Fibroblast of skin of scalp (primary cell): ENCODE data around the gene FAIM2.
A peak's percentile ranks its signal among the peaks of the same experiment; 100 is the strongest.

Experiments used
- DNase-seq: peaks from one replicate; pipeline ENCODE4 v3.0.0-alpha.2; 2013

The FAIM2 gene

DNA sequence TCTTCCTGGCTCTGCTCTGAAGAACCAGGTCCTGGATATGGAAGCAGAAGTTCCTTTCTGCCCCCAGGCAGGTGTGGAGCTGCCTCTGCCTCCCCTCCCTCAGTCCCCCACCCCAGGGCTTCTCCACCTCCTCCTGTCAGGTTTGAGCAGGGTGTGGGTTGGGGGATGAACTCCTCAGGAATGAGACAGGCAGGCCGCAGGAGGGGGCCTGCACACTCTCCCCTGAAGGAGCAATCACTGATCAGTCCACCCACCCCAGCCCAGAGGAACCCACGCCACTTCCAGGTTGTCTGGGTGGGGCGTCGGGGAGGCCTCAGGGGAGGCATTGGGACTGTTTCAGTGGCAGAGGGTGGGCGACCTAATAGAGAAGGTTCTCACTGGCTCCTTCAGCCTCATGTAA is 26.6 kb downstream of the FAIM2 start:
- DNase-seq = no peak

DNA sequence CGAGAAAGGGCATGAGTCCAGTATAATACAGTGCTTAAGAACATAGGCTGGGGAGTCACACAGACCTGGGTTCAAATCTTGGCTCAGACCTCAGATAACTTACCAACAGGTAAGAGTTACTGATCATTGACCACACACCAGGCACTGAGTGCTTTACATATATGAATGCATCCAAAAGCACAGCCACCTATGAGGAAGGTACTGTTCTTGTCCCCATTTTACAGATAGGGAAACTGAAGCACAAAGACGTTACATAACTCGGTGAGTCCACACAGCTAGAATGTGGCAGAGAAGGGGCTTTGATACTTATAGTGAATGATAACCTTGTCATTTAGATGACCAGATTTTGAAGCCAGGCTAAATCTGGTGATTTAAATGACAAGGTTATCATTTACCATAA is 27.6 kb downstream of the FAIM2 start:
- no peak for DNase-seq

DNA sequence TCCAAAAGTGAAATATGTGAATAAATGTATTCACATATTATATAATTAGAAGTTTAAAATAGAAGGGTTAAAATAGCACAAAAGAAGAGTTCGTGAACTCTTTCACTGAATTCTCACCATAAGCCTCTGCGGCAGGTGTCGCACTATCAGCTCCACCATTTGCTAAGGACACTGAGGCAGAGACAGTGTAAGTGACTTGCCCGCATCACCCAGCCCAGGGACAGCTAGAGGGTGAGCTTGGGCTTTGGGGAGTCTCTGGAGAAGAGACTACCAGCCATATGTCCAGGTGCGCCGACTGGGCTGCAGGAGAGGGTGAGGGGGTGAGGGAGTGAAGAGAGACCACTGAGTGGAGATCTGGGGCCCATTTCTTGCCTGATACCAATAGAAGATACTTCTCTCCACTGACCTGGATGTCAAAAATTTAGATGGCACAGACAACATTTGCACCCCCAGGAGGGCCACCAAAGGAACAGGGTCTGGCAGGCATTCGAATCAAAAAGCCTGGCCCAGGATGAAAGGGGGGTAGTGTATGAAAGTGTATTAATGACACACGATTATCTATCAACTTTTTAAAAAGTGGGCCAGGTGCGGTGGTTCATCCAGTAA is 28.5 kb downstream of the FAIM2 start:
- no peak for DNase-seq

DNA sequence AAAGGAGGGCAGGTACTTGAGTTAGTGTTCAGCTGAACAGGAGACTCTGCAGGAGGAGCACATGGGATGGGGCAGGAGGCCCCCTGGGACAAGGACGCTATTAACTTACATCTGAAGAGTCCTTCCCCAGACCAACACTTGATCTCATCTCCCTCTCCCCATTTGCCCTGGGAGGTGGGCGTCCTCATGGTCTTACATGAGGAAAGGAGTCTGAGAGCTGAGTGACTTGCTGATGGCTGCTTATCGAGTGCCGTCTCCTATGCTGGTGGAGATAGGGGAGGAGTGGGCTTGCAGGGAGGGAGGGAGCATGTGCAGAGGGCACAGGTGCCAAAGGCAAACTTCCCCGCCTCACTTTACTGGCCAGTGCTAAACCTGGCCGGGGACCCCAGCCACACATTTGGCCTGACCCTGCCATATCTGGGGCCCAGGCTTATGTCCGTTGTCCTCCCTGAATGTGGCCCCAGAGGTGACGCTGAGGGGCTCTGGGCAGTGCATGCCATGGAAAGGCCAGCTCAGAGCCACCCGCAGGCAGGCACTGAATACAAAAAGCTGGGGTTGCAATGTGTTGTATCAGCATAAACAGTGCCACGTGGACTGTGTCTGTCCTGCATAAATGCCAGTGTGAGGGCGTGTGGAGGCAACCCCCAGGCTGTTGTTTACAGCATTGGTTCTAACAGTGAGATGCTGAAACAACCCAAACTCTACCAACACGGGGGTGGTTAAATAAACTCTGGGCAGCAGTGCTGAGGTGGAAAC is 29.4 kb downstream of the FAIM2 start:
- DNase-seq = no peak

DNA sequence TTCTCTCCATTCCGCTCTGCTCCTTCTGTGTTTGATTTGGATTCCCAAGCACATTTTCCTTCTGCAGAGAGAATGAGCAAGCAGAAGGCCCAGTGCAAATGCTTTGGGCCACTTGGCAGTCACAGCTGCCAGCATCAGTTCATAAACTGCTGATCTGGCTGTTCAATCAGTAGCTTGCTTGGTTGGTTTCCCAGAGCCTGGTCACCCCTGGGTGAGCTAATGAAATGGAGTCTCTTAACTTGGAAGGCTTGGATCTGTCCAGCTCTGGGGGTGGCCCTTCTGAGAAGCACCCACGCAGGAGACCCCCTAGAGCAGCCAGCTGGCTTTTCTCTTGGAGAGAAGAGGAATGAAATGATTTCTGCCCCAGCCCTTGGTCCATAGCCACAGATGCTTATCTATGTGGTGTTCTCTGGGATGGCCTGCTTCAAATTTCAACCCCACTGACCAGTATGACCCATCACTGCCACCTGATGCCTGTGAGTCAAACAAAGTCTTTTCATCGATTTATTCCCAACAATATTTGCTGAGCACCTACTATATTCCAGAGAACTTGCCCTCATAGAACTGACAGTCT is 30.3 kb downstream of the FAIM2 start:
- DNase-seq = no peak

DNA sequence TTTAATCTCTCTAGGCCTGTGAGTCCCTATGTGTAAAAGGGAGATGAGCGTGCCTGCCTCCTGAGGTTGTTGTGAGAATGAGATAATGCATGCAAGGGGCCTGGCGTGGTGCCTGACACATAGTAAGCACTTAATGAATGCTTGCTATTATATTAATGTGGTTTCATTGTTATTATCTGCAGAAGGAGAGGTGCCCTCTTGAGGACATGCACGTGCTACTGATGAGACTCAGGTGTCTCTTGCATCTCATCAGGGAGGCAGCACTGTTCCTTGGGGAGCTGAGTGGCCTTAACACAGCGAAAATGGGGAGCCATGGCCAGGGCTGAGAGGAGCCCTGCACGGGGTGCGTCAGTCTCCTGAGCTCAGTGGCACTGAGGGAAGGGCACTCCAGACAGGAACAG is 30.9 kb downstream of the FAIM2 start:
- peak; percentile 51 for DNase-seq

DNA sequence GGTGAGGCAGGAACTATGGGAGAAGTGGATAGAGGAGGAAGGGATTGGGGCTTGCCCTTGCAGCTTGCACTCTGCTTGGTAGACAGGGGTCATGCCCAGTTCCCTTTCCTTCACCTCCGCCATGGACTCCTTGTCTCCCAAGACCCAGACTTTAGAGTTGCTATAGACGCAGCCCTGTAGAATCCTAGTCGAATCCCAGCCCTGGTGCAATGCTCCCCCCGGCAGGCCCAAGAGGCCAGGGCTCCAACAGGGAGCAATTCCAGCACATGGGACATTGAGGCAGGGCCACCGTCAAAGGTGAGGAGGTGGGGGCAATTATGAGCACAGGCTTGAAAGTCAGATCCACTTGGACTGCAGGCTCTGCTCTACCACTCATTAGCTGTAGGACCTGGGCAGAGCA is 31.3 kb downstream of the FAIM2 start:
- DNase-seq = no peak

DNA sequence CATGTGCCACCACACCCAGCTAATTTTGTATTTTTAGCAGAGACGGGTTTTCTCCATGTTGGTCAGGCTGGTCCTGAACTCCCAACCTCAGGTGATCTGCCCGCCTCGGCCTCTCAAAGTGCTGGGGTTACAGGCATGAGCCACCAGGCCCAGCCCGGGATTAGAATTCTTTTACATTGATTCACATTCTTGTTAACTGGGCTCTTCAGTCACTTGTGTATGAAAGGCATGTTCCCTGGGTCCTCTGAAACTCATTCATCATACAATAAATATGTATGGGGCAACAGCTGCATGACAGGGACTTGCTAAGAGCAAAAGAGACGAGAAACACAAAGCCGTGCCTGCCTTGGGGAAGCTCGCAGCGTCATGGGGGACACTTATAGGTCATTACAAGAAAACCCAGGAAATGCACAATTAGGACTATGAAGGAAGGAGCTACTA is 31.9 kb downstream of the FAIM2 start:
- peak; percentile 81 for DNase-seq

DNA sequence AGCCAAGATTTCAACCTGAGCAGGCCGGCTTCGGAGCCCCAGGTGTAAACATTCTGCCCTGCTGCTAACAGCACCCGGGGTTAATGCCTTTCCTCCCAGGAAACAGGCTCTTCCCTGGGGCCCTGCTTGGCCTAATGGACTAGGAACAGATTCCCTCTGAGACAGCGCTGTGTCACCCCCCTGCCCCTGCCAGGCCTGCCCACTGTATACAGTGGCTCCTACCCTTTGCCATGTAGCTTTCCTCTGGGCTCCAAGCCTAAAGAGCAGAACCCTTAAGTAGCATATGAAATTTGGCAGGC is 32.5 kb downstream of the FAIM2 start:
- DNase-seq = no peak

DNA sequence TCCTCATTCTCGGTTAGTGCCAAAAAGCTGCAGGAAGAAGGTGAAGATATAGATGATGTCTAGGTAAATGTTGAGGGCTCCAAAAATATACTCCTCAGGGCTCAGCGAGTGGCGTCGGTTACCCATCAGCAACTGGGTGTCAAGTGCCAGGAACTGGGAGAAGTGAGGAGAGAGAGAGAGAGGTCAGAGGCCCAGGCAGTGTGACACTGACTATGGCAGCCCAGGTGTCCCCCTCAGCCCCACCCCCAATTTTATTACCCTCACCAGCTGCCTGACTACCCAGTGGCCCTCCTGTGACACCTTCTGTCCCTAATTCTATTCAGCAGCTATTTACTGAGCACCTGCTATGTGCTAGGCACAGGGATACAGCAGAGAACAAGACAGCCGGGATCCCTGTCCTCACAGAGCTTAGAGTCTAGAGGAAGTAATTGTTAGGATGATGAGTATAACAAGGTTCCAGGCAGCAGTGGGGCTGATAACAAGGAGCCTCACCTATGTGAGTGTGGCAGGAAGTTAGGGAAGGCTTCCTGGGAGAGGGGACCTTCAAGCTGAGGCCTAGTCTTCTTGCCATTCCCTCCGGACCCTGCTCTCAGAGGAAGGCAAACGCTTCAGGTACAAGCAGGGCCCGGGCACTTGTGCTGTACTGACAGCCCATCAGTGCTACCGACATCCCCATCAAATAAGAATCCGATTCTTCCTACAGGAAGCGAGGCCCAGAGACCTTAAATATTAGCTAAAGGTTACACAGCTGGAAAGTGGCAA is 33.0 kb downstream of the FAIM2 start:
- no peak for DNase-seq

DNA sequence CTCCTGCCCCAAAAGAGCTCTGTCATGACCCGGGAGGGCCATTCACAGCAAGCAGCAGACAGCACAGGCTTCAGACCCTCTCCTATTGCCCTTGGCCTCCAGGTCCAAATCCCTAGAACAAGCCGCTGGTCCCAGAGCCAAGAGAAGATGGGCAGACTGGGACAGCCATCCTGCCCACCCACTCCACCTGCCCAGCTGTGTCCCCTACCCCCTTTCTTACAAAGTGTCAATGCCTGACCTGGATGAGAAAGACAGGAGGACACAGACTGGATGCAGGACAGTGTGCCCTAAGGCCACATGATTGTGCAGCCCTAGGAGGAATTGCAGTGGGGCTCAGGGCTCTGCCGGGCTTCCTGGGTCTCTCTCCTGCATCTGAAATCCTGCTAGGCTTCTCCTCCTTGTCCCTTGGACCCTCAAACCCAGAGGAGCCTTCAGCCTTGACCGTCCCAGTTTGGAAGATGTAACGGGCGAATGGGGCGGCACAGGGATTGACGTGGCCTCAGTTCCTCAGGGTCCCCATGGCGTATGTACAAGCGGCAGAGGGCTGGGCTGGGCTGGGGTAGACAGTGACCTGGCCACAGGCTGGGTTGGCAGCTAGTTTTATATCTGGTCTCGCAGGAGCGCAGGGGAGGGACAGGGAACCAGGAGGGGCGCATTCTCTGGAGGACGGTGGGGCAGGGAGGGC is 33.7 kb downstream of the FAIM2 start:
- DNase-seq = no peak

DNA sequence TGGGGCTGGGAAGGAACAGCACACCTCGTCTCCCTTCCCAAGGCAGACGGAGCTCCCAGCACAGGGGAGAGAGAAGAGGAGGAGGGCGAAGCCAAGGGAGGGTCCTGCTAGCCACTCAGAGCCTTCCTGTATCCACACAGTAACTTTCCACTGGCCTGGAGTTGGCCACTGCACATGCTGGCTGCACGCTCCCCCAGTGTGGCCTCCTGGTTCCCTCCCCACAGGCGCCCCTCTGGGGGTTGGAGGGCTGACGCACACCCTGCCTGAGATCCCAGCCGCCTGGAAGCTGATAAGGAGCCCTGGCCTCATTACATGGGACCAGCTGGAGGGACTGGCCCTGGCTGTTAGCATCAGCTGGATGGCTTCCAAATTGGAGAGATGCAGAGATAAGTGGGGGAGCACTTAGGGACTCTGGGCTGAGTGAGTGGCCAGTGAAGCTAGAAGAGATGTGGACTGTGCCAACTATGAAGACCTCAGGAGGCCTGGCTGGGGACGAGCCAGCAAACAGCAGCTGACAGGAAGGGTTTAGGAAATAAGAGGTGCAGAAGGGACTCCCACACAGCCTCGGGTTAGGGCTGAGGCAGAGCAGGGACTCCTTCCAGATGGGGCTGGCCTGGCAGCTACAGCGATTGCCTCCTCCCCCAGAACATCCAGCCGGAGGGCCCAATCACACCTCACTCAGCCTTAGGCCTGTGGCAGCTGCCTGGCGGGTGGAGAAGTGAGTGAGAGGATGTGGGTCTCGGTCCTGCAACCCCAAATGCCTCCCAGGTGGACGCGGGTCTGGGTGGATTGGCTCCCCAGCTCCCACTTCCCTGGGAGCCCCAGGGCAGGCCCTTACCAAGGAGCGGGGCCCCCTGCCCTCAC is 34.5 kb downstream of the FAIM2 start:
- DNase-seq = peak; percentile 85

DNA sequence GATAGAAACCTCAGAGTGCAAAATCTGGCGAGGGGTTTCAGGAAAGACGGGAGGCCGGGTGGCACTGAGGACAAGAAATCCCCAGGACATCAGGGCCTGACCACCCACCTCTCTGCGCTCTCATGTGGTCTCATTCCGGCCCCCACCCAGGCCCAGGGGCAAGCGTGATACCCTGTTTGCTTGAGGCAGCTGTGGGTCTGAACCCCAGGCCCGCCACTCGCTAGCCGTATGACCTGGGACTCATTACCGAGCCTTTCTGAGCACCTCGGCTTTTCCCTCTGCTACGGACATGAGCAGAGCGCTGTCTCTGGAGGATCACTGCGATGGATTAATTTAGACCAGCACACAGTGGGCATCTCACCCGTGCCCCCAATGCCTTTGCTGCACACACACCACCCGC is 35.3 kb downstream of the FAIM2 start:
- no peak for DNase-seq

DNA sequence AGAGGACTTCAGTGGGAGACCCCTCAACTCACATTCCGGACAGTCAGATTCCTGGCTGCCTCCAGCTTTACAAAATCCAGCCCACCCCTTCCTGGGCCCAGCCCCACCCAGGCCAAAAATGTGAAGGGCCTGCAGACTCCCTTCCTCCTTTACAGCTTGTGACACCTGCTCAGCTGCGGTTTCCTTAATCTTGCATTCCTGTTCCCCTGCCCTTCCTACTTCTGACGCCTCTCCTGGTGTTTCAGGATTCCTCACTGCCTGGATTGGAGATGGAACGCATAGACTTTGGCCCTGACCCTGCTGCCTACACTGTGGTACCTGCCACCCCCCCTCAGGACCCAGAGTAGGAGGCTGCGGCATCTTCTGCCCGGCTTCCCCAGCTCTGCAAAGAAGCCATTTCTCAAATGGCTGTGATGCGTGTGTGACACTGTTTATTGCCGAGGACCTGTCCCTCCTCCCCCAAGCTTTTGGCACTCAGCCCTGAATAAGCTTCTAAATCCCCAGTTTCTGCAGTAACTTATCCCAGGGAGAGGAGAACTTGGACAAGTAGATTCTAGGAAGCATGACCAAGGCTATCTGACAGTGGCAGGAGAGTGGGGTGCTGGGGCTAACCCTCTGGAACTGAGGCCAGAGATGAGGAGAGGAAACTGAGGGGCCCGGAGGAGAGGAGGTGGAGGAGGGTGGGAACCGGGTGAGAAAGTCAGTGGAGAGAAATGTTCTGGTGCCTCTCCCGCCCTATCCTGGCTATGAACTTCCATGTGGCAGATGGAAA is 35.9 kb downstream of the FAIM2 start:
- no peak for DNase-seq

DNA sequence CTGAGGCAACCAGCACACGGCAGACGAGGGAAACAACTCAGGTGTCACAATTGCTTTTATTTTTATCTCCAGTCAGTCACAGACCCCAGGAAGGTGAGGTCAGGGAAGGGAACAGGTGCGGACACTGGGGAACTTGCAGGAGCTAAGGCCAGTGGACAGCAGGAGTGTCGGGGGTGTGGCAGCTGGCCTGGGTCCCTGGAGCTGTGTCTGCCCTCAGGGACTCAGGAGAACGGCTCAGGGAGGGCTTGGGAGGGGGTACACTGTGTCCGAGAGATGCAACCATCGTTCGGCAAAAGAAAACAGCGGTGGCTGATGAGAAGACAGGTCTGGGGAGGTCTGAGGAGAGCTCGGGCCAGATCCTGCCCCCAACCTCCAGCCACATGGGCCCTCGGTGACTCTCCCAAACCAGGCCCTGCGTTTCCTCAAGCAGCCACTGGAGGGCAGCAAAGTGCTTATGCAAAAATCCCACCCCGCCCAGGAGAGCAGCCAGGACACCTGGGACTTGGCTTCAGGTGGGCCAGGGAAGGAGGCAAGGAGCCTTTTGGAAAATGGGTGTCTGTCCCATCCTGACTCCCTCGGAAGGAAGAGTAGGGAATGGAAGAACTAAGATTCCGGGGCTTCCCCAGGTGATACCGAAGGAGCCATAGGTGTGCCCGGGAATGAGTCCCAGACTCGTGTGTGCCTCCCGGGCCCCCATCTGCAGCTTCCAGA is 36.7 kb downstream of the FAIM2 start:
- peak; percentile 63 for DNase-seq

DNA sequence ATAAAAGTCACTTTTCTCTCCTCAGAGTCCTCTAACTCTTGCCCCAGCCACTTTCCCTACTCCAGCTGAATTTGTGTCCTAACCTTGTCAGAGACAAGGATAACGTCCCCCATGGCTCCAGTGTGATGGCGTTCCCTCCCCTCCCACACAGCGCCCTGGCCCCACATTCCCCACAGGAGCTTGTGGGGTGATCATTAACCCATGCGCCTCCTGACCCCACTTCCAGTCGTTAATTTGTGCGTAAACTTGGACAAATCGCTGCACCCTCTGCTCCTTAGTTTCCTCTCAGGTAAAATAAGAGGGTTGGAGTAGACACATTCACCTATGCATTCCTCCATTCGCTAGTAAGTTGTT is 37.9 kb downstream of the FAIM2 start:
- DNase-seq = no peak

DNA sequence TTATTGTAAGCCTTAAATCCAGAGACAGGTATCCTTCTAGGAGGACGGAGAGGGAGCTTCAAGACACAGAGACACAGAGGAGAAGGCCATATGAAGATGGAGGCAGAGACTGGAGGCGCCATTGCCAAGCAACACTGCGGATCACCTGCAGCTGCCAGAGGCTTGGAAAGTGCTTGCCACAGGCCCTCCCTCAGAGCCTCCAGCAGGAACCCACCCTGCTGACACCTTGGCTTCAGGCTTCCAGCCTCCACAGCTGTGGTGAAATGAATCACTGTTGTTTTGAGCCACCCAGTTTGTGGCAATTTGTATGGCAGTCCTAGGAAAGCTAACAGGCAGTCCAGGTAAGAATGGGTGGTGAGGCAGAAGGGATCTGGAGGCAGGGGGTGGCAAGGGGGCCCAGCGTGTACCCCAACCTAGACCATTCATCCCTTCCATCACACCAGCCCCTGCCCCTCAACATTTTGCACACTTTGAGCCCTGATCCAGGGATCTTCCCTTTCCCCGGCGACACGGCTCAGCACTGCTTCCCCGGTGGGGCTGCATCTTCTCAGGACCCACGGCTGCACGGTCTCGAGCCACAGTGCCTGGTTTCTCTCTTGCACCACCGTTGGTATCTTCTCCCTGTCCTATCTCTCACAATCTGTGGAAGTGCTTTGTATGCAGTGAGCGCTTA is 38.5 kb downstream of the FAIM2 start:
- no peak for DNase-seq

DNA sequence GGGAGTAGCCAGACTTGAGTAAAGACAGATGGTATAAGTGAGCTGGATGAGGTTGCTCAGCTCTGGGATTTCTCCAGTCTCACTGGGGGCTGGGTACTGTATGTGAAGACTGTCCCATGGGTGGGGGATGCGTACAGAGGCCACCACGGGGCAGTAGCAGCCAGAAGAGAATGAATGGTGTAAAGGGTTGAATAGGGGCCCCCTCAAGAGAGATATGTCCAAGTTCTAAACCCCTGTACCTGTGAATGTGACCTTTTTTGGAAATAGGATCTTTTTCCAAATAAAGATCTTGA is 39.0 kb downstream of the FAIM2 start:
- no peak for DNase-seq

DNA sequence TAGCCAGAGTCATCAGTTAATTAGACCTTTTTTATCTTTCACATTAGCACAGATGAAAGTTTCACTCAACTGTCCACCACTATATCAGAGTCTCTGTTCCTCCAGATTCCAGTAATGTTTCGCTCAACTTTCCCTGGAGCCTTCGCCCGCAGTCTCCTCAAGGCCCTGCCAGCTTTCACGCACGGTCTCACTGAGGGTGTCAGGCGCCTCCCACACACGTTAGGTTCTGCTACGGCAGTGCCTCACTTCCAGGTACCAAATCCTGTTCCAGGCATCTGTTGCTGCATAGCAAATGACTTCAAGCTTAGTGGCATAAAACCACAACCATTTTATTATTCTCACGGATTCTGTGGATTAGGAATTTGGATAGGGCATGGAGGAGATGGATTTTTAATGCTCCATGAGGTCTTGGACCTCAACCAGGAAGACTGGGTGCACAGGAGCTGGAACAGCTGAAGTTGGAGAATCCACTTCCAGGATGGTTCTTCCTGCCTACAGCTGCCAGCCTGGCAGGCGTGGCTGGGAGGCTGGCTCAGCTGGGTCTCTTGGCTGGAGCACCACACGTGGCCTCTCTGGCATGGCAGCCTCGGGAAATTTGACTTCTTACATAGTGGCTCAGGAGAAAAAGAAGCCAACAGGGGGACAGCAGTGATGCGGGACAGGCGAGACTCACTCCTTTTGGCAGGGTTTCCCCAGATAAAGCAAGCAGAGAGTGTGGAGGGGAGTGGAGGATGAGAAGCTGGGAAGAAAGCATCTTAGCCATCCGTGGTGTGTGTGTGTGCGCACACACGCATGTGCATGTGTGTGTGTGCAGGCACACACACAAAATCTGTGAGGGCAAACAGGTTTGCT is 39.5 kb downstream of the FAIM2 start:
- DNase-seq = no peak
